Lower lobe of right lung (tissue), 2 donors: Measurements from ENCODE around the gene COL4A2. TPM values are rescaled to one million over a fixed set of nuclear protein-coding genes. Genes with fewer than 3 reads are reported as not detected.

Experiments used
- ATAC-seq, 2 donors: fragments of 200-7000 bp; cut with Tn5 transposase; one replicate each; pipeline ENCODE4 v1.9.1; 2020 to 2022; ENCODE audit warnings: mild to moderate bottlenecking in 2 of 2, moderate library complexity in 2 of 2
- DNase-seq: peaks from one replicate; pipeline ENCODE4 v3.0.0-alpha.2; 2020
- H3K27ac ChIP-seq: fragments of 200-600 bp; one replicate; pipeline ENCODE4 v1.8.0; 2022
- H3K27me3 ChIP-seq: fragments of 200-600 bp; one replicate; pipeline ENCODE4 v1.8.0; 2022; ENCODE audit warnings: low read depth
- H3K36me3 ChIP-seq: fragments of 200-600 bp; one replicate; pipeline ENCODE4 v1.8.0; 2022; ENCODE audit warnings: mild to moderate bottlenecking
- H3K4me1 ChIP-seq: fragments of 200-600 bp; one replicate; pipeline ENCODE4 v1.8.0; 2022
- H3K4me3 ChIP-seq: fragments of 200-600 bp; one replicate; pipeline ENCODE4 v1.8.0; 2022; ENCODE audit warnings: mild to moderate bottlenecking
- H3K9me3 ChIP-seq: fragments of 200-600 bp; one replicate; pipeline ENCODE4 v1.8.0; 2022
- CTCF ChIP-seq: fragments of 200-600 bp; IDR thresholded peaks from one replicate; pipeline ENCODE4 v1.8.0; 2022; ENCODE audit warnings: antibody characterized with exemption, mild to moderate bottlenecking
- intact Hi-C: fragments of 100-400 bp; cut with DNase I; formaldehyde crosslinking; loops from one replicate; pipeline ENCODE4 v1.11.0; 2022
- total RNA-seq: library from RNA; stranded (reverse); fragmentation: NEBNext Ultra II Directional; extraction: Animal tissue kit (Norgen Biotek cat#: 25700); gene quantifications from one replicate; pipeline ENCODE4 v1.2.1, GENCODE V29; 2021
- donor health status: DM: no; HTN: yes; CAD: no; lungs with severe emphysema.

COL4A2 gene
- total RNA-seq, 1 donor from 2014 or later = 185 TPM

GRCh38 chr13:110297766-110298504 is 9.1 kb upstream of the COL4A2 start:
- Histone ChIP-seq H3K9me3 (no peaks in the 10 kb centered on the region), H3K27ac (peak overlapping the region; percentile 66), H3K4me1 (peaks cover 55% of the 10 kb centered on the region), H3K36me3 (no peaks in the 10 kb centered on the region), H3K27me3 (peaks cover 5% of the 10 kb centered on the region), H3K4me3 (peak overlapping the region; percentile 27)
- intact Hi-C loops = no loop called here
- DNase-seq = no peak
- peak in 1 of 2 donors; percentile 7 for ATAC-seq
- no peak for TF ChIP-seq CTCF

GRCh38 chr13:110298505-110299282 is 8.4 kb upstream of the COL4A2 start:
- H3K27me3 ChIP-seq = peaks cover 5% of the 10 kb centered on the region
- H3K27ac ChIP-seq = peak overlapping the region; percentile 66
- ATAC-seq (peak; percentile 55 to 61), DNase-seq (no peak)
- peak overlapping the region; percentile 27 for H3K4me3 ChIP-seq
- no peaks in the 10 kb centered on the region for H3K36me3 ChIP-seq
- TF ChIP-seq CTCF = no peak
- H3K4me1 ChIP-seq = peaks cover 55% of the 10 kb centered on the region
- no peaks in the 10 kb centered on the region for H3K9me3 ChIP-seq
- intact Hi-C loops = no loop called here

- H3K4me1 ChIP-seq = peaks cover 55% of the 10 kb centered on the region
Measured at GRCh38 chr13:110299283-110299840, 7.7 kb upstream of the COL4A2 start.

GRCh38 chr13:110300090-110300815 is 6.8 kb upstream of the COL4A2 start:
- Histone ChIP-seq H3K27ac (no peak overlapping the region), H3K27me3 (peaks cover 5% of the 10 kb centered on the region), H3K9me3 (no peaks in the 10 kb centered on the region), H3K4me1 (peaks cover 61% of the 10 kb centered on the region), H3K36me3 (no peaks in the 10 kb centered on the region), H3K4me3 (no peak overlapping the region)
- DNase-seq (no peak), ATAC-seq (no peak)
- no peak for TF ChIP-seq CTCF
- intact Hi-C loops = loop anchor here (10.0 kb wide), 1 partner anchor 65 kb away; no protein-coding TSS in a partner anchor

More at GRCh38 chr13:110299283-110299840, 7.7 kb upstream of the COL4A2 start:
- intact Hi-C loops = no loop called here
- ATAC-seq (no peak), DNase-seq (no peak)
- Histone ChIP-seq H3K27me3 (peaks cover 5% of the 10 kb centered on the region), H3K27ac (peak overlapping the region; percentile 66), H3K4me3 (peak overlapping the region; percentile 27), H3K9me3 (no peaks in the 10 kb centered on the region), H3K36me3 (no peaks in the 10 kb centered on the region)
- no peak for TF ChIP-seq CTCF

- peaks cover 61% of the 10 kb centered on the region for H3K4me1 ChIP-seq
- no peak overlapping the region for H3K4me3 ChIP-seq
- TF ChIP-seq CTCF = no peak
- DNase-seq = no peak
- intact Hi-C loops = loop anchor here (10.0 kb wide), 1 partner anchor 66 kb away; no protein-coding TSS in a partner anchor
- peaks cover 5% of the 10 kb centered on the region for H3K27me3 ChIP-seq
- no peaks in the 10 kb centered on the region for H3K36me3 ChIP-seq
- H3K27ac ChIP-seq = no peak overlapping the region
- ATAC-seq = no peak
- no peaks in the 10 kb centered on the region for H3K9me3 ChIP-seq
Measured at GRCh38 chr13:110301083-110301482, 6.0 kb upstream of the COL4A2 start.
